WTC11 (cell line): ENCODE data around the gene CLSTN2. TPM values are rescaled to one million over a fixed set of nuclear protein-coding genes. Genes with fewer than 3 reads are reported as not detected.

ENCODE experiments used
- ATAC-seq: fragments of 200-7000 bp; cut with Tn5 transposase; 2 replicates; pipeline ENCODE4 v1.10.0; 2021; ENCODE audit warnings: mild to moderate bottlenecking, moderate library complexity
- CTCF ChIA-PET: fragments of 300-600 bp; sonication (Branson Sonifier 250); formaldehyde crosslinking; loops from one replicate; lab custom pipeline; 2021; ENCODE audit warnings: antibody characterized with exemption; lab: Charles Lee
- POLR2A ChIA-PET: fragments of 350-600 bp; sonication (Branson Sonifier 250); formaldehyde crosslinking; loops from one replicate; lab custom pipeline; 2021; ENCODE audit warnings: antibody characterized with exemption; lab: Charles Lee
- DNase-seq: peaks from one replicate; pipeline ENCODE4 v3.0.0; 2021; ENCODE audit warnings: low spot score
- H3K27ac Mint-ChIP-seq: 2 replicates; pipeline ENCODE4 v1.8.0; 2021; ENCODE audit warnings: mixed read lengths
- H3K27me3 Mint-ChIP-seq: 2 replicates; pipeline ENCODE4 v1.8.0; 2021; ENCODE audit warnings: low read depth, mild to moderate bottlenecking, moderate library complexity, mixed read lengths
- H3K36me3 Mint-ChIP-seq: 2 replicates; pipeline ENCODE4 v1.8.0; 2021; ENCODE audit warnings: mixed read lengths
- H3K4me1 Mint-ChIP-seq: 2 replicates; pipeline ENCODE4 v1.8.0; 2022; ENCODE audit warnings: mixed read lengths
- H3K4me3 Mint-ChIP-seq: 2 replicates; pipeline ENCODE4 v1.8.0; 2021; ENCODE audit warnings: mild to moderate bottlenecking, moderate library complexity, mixed read lengths
- H3K9me3 Mint-ChIP-seq: 2 replicates; pipeline ENCODE4 v1.8.0; 2021; ENCODE audit warnings: mixed read lengths
- ATF1 ChIP-seq: sonication (generic); formaldehyde crosslinking; IDR thresholded peaks from 2 replicates; pipeline ENCODE4 v1.8.1; 2023; ENCODE audit warnings: mild to moderate bottlenecking, moderate library complexity, missing genetic modification reagents
- CREB1 ChIP-seq: sonication (generic); formaldehyde crosslinking; IDR thresholded peaks from 2 replicates; pipeline ENCODE4 v1.8.0; 2023; ENCODE audit warnings: mild to moderate bottlenecking, missing genetic modification reagents
- ESRRA ChIP-seq: sonication (generic); formaldehyde crosslinking; IDR thresholded peaks from 2 replicates; pipeline ENCODE4 v1.8.1; 2022; ENCODE audit warnings: mild to moderate bottlenecking, missing genetic modification reagents, borderline replicate concordance
- IRF2 ChIP-seq: sonication (generic); formaldehyde crosslinking; IDR thresholded peaks from 2 replicates; pipeline ENCODE4 v1.8.0; 2022; ENCODE audit warnings: low read depth, missing genetic modification reagents, borderline replicate concordance
- KAT7 ChIP-seq: sonication (generic); formaldehyde crosslinking; IDR thresholded peaks from 2 replicates; pipeline ENCODE4 v1.8.1; 2023; ENCODE audit warnings: missing genetic modification reagents, mild to moderate bottlenecking, borderline replicate concordance
- MYBL2 ChIP-seq: sonication (generic); formaldehyde crosslinking; IDR thresholded peaks from 2 replicates; pipeline ENCODE4 v1.8.1; 2023; ENCODE audit warnings: mild to moderate bottlenecking, moderate library complexity, missing genetic modification reagents
- NFYB ChIP-seq: sonication (generic); formaldehyde crosslinking; conservative IDR thresholded peaks from 2 replicates; pipeline ENCODE4 v1.8.0; 2022; ENCODE audit warnings: low read depth, missing genetic modification reagents
- SP1 ChIP-seq: sonication (generic); formaldehyde crosslinking; conservative IDR thresholded peaks from 2 replicates; pipeline ENCODE4 v1.8.1; 2022; ENCODE audit warnings: missing genetic modification reagents
- TEAD1 ChIP-seq: sonication (generic); formaldehyde crosslinking; IDR thresholded peaks from 2 replicates; pipeline ENCODE4 v1.8.0; 2022; ENCODE audit warnings: mild to moderate bottlenecking, missing genetic modification reagents
- TEAD4 ChIP-seq: sonication (generic); formaldehyde crosslinking; IDR thresholded peaks from 2 replicates; pipeline ENCODE4 v1.8.0; 2022; ENCODE audit warnings: mild to moderate bottlenecking, missing genetic modification reagents
- ZNF396 ChIP-seq: fragments of 250-450 bp; sonication (Bioruptor Pico); IDR thresholded peaks from 2 replicates; pipeline ENCODE4 v1.8.0; 2021; ENCODE audit warnings: mild to moderate bottlenecking, moderate library complexity, borderline replicate concordance
- total RNA-seq: library from RNA; stranded (reverse); gene quantifications from 3 replicates; pipeline ENCODE4 v1.2.3, GENCODE V29; 2021
- TF ChIP-seq, protein P1 (sequence below): sonication (generic); formaldehyde crosslinking; IDR thresholded peaks from 2 replicates; pipeline ENCODE4 v1.8.0; 2023; ENCODE audit warnings: missing genetic modification reagents, mild to moderate bottlenecking, borderline replicate concordance
- TF ChIP-seq, protein P2 (sequence below): fragments of 200-600 bp; IDR thresholded peaks from 2 replicates; pipeline ENCODE4 v1.8.0; 2022; ENCODE audit warnings: antibody characterized with exemption
- TF ChIP-seq, protein P3 (sequence below): sonication (generic); formaldehyde crosslinking; IDR thresholded peaks from 2 replicates; pipeline ENCODE4 v1.8.0; 2022; ENCODE audit warnings: mild to moderate bottlenecking, missing genetic modification reagents
- TF ChIP-seq, protein P4 (sequence below): sonication (generic); formaldehyde crosslinking; IDR thresholded peaks from 2 replicates; pipeline ENCODE4 v1.8.0; 2023; ENCODE audit warnings: mild to moderate bottlenecking, missing genetic modification reagents
- TF ChIP-seq, protein P5 (sequence below): sonication (generic); formaldehyde crosslinking; IDR thresholded peaks from 2 replicates; pipeline ENCODE4 v1.8.1; 2023; ENCODE audit warnings: mild to moderate bottlenecking, missing genetic modification reagents

Gene CLSTN2
- total RNA-seq, 1 experiment from 2014 or later = 0.35 TPM

DNA sequence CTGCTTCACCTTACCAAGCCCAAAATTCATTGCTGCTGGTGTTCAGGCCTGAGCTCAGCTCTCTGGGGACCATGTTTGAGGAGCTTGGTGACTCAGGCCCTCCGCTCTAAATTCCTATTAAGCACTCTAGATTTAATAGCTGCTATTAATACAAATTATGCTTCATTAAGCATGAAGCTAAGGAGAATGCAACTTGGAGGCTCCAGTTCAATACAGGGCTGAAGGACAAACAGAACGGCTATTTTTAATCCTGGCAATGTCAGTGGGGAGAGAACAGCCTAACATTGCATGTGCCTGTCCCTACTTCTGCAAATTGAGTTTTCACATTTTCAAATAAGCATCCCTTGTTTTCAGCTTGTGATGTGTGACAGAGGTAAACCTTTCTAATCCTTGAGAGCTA, 662.8 kb downstream of the CLSTN2 start:
- no peak overlapping the region for H3K27ac Mint-ChIP-seq
- no peaks in the 10 kb centered on the region for H3K9me3 Mint-ChIP-seq
- no peak for DNase-seq
- no peak for TF ChIP-seq IRF2
- no peak for TF ChIP-seq TEAD1
- TF ChIP-seq, protein P1, sequence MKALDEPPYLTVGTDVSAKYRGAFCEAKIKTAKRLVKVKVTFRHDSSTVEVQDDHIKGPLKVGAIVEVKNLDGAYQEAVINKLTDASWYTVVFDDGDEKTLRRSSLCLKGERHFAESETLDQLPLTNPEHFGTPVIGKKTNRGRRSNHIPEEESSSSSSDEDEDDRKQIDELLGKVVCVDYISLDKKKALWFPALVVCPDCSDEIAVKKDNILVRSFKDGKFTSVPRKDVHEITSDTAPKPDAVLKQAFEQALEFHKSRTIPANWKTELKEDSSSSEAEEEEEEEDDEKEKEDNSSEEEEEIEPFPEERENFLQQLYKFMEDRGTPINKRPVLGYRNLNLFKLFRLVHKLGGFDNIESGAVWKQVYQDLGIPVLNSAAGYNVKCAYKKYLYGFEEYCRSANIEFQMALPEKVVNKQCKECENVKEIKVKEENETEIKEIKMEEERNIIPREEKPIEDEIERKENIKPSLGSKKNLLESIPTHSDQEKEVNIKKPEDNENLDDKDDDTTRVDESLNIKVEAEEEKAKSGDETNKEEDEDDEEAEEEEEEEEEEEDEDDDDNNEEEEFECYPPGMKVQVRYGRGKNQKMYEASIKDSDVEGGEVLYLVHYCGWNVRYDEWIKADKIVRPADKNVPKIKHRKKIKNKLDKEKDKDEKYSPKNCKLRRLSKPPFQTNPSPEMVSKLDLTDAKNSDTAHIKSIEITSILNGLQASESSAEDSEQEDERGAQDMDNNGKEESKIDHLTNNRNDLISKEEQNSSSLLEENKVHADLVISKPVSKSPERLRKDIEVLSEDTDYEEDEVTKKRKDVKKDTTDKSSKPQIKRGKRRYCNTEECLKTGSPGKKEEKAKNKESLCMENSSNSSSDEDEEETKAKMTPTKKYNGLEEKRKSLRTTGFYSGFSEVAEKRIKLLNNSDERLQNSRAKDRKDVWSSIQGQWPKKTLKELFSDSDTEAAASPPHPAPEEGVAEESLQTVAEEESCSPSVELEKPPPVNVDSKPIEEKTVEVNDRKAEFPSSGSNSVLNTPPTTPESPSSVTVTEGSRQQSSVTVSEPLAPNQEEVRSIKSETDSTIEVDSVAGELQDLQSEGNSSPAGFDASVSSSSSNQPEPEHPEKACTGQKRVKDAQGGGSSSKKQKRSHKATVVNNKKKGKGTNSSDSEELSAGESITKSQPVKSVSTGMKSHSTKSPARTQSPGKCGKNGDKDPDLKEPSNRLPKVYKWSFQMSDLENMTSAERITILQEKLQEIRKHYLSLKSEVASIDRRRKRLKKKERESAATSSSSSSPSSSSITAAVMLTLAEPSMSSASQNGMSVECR (CRISPR knock-in tag) = no peak
- TF ChIP-seq, protein P2, sequence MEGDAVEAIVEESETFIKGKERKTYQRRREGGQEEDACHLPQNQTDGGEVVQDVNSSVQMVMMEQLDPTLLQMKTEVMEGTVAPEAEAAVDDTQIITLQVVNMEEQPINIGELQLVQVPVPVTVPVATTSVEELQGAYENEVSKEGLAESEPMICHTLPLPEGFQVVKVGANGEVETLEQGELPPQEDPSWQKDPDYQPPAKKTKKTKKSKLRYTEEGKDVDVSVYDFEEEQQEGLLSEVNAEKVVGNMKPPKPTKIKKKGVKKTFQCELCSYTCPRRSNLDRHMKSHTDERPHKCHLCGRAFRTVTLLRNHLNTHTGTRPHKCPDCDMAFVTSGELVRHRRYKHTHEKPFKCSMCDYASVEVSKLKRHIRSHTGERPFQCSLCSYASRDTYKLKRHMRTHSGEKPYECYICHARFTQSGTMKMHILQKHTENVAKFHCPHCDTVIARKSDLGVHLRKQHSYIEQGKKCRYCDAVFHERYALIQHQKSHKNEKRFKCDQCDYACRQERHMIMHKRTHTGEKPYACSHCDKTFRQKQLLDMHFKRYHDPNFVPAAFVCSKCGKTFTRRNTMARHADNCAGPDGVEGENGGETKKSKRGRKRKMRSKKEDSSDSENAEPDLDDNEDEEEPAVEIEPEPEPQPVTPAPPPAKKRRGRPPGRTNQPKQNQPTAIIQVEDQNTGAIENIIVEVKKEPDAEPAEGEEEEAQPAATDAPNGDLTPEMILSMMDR = no peak
- no peak for TF ChIP-seq KAT7 (CRISPR knock-in tag)
- no peak for TF ChIP-seq ATF1 (CRISPR knock-in tag)
- TF ChIP-seq ESRRA (CRISPR knock-in tag) = no peak
- TF ChIP-seq, protein P3, sequence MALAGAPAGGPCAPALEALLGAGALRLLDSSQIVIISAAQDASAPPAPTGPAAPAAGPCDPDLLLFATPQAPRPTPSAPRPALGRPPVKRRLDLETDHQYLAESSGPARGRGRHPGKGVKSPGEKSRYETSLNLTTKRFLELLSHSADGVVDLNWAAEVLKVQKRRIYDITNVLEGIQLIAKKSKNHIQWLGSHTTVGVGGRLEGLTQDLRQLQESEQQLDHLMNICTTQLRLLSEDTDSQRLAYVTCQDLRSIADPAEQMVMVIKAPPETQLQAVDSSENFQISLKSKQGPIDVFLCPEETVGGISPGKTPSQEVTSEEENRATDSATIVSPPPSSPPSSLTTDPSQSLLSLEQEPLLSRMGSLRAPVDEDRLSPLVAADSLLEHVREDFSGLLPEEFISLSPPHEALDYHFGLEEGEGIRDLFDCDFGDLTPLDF = no peak
- TF ChIP-seq, protein P4, sequence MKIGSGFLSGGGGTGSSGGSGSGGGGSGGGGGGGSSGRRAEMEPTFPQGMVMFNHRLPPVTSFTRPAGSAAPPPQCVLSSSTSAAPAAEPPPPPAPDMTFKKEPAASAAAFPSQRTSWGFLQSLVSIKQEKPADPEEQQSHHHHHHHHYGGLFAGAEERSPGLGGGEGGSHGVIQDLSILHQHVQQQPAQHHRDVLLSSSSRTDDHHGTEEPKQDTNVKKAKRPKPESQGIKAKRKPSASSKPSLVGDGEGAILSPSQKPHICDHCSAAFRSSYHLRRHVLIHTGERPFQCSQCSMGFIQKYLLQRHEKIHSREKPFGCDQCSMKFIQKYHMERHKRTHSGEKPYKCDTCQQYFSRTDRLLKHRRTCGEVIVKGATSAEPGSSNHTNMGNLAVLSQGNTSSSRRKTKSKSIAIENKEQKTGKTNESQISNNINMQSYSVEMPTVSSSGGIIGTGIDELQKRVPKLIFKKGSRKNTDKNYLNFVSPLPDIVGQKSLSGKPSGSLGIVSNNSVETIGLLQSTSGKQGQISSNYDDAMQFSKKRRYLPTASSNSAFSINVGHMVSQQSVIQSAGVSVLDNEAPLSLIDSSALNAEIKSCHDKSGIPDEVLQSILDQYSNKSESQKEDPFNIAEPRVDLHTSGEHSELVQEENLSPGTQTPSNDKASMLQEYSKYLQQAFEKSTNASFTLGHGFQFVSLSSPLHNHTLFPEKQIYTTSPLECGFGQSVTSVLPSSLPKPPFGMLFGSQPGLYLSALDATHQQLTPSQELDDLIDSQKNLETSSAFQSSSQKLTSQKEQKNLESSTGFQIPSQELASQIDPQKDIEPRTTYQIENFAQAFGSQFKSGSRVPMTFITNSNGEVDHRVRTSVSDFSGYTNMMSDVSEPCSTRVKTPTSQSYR (CRISPR knock-in tag) = no peak
- TF ChIP-seq MYBL2 (CRISPR knock-in tag) = no peak
- TF ChIP-seq CREB1 (CRISPR knock-in tag) = no peak
- no peak for TF ChIP-seq SP1 (CRISPR knock-in tag)
- no peak for TF ChIP-seq NFYB (CRISPR knock-in tag)
- TF ChIP-seq, protein P5, sequence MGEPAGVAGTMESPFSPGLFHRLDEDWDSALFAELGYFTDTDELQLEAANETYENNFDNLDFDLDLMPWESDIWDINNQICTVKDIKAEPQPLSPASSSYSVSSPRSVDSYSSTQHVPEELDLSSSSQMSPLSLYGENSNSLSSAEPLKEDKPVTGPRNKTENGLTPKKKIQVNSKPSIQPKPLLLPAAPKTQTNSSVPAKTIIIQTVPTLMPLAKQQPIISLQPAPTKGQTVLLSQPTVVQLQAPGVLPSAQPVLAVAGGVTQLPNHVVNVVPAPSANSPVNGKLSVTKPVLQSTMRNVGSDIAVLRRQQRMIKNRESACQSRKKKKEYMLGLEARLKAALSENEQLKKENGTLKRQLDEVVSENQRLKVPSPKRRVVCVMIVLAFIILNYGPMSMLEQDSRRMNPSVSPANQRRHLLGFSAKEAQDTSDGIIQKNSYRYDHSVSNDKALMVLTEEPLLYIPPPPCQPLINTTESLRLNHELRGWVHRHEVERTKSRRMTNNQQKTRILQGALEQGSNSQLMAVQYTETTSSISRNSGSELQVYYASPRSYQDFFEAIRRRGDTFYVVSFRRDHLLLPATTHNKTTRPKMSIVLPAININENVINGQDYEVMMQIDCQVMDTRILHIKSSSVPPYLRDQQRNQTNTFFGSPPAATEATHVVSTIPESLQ (CRISPR knock-in tag) = no peak
- TF ChIP-seq TEAD4 (CRISPR knock-in tag) = no peak
- TF ChIP-seq ZNF396 = no peak
- TF ChIP-seq, all 79 proteins: peak for 0
- Mint-ChIP-seq H3K36me3 (no peaks in the 10 kb centered on the region), H3K4me1 (0 out of 2 replicates have a peak, but pooled peaks cover 2% of the 10 kb centered on the region), H3K27me3 (no peaks in the 10 kb centered on the region), H3K4me3 (no peak overlapping the region)
- ChIA-PET CTCF (no interaction called here), POLR2A (no interaction called here)
- no peak for ATAC-seq
